ENCODE results near the gene CCL26. TPM values are rescaled to one million over a fixed set of nuclear protein-coding genes. Genes with fewer than 3 reads are reported as not detected.

Gene CCL26
- total and polyA plus RNA-seq, 9 of the 15 experiments (the other 6 are each of a cell fraction or from before 2014, with no cell fraction given): 2.3 to 26.8 (median 8.4) TPM

- TF ChIP-seq ZBTB5 (IDR thresholded peaks at IDR 0.05) (no peak), HDAC2 (IDR thresholded peaks at IDR 0.05) (no peak), REST (IDR thresholded peaks at IDR 0.05; ENCODE audit: borderline replicate concordance) (no peak), REST (CRISPR knock-in tag; IDR thresholded peaks at IDR 0.05; ENCODE audit: low read depth) (no peak), KDM1A (IDR thresholded peaks at IDR 0.05) (0 out of 4 replicates have a peak, but pooled peaks of 1 of the 2 experiments have one; percentile 12), SMARCB1 (IDR thresholded peaks at IDR 0.05; ENCODE audit: insufficient read length, low read depth) (no peak), OTX1 (CRISPR knock-in tag; IDR thresholded peaks at IDR 0.05) (no peak), ZNF431 (CRISPR knock-in tag; IDR thresholded peaks at IDR 0.05) (no peak), ZNF197 (CRISPR knock-in tag; IDR thresholded peaks at IDR 0.05; ENCODE audit: low read depth) (no peak), TSHZ1 (CRISPR knock-in tag; IDR thresholded peaks at IDR 0.05) (no peak), ERF (CRISPR knock-in tag; IDR thresholded peaks at IDR 0.05) (no peak), SNIP1 (IDR thresholded peaks at IDR 0.05; ENCODE audit: low read depth) (no peak)
- TF ChIP-seq, protein P1, sequence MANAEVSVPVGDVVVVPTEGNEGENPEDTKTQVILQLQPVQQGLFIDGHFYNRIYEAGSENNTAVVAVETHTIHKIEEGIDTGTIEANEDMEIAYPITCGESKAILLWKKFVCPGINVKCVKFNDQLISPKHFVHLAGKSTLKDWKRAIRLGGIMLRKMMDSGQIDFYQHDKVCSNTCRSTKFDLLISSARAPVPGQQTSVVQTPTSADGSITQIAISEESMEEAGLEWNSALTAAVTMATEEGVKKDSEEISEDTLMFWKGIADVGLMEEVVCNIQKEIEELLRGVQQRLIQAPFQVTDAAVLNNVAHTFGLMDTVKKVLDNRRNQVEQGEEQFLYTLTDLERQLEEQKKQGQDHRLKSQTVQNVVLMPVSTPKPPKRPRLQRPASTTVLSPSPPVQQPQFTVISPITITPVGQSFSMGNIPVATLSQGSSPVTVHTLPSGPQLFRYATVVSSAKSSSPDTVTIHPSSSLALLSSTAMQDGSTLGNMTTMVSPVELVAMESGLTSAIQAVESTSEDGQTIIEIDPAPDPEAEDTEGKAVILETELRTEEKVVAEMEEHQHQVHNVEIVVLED (CRISPR knock-in tag; IDR thresholded peaks at IDR 0.05): no peak
Observed at GRCh38 chr7:75795831-75796285, 23.8 kb upstream of the CCL26 start (continued).
